ENCODE data around the gene TICAM2. TPM values are rescaled to one million over a fixed set of nuclear protein-coding genes. Genes with fewer than 3 reads are reported as not detected.

TICAM2 gene
- total and polyA plus RNA-seq, 2 of the 8 experiments (the other 6 are each of a cell fraction or from before 2014, with no cell fraction given), result 0.02 TPM; not detected in 1

Other genes with a start within 250 kb of the TICAM2 start
- gene FEM1C, start 57.7 kb downstream of the TICAM2 start, total RNA-seq (2021; fragmentation: NEBNext Ultra II Directional; extraction: Animal tissue kit (Norgen Biotek cat#: 25700)), result 16.6 and 17.7 TPM in 2 replicates
- gene FEM1C, start 57.7 kb downstream of the TICAM2 start, polyA plus RNA-seq (2011; rRNA removed), result 2.7 and 4.4 TPM in 2 replicates
- gene TMED7, start 23.6 kb upstream of the TICAM2 start, total RNA-seq (2021; fragmentation: NEBNext Ultra II Directional; extraction: Animal tissue kit (Norgen Biotek cat#: 25700)), result 72.8 and 75.2 TPM in 2 replicates
- gene TMED7, start 23.6 kb upstream of the TICAM2 start, polyA plus RNA-seq (2011; rRNA removed), result 43.8 and 83.0 TPM in 2 replicates
- gene CDO1, start 214.2 kb upstream of the TICAM2 start, total RNA-seq (2021; fragmentation: NEBNext Ultra II Directional; extraction: Animal tissue kit (Norgen Biotek cat#: 25700)), result 25.4 and 26.1 TPM in 2 replicates
- 29.5 and 47.1 TPM in 2 replicates for gene CDO1, start 214.2 kb upstream of the TICAM2 start, polyA plus RNA-seq (2011; rRNA removed)
- gene ATG12, start 239.1 kb upstream of the TICAM2 start, total RNA-seq (2021; fragmentation: NEBNext Ultra II Directional; extraction: Animal tissue kit (Norgen Biotek cat#: 25700)), result 49.3 and 51.4 TPM in 2 replicates
- 11.2 and 23.8 TPM in 2 replicates for gene ATG12, start 239.1 kb upstream of the TICAM2 start, polyA plus RNA-seq (2011; rRNA removed)
- gene AP3S1, start 239.5 kb upstream of the TICAM2 start, total RNA-seq (2021; fragmentation: NEBNext Ultra II Directional; extraction: Animal tissue kit (Norgen Biotek cat#: 25700)), result 72.7 and 93.0 TPM in 2 replicates
- gene AP3S1, start 239.5 kb upstream of the TICAM2 start, polyA plus RNA-seq (2011; rRNA removed), result 15.1 and 26.6 TPM in 2 replicates

All from H1 (cell line).